Mesodermal cell (in vitro differentiated cells): ENCODE data around the gene KIF26B.
"Not testable (repeated sequence)": the region's sequence is repeated elsewhere in the genome, so short reads cannot be mapped to it uniquely, and the experiment has no call there.

Experiments
- H3K27ac ChIP-seq: 2 replicates; pipeline ENCODE4 v1.7.0; 2013; ENCODE audit warnings: mild to moderate bottlenecking, low read depth, low read length, moderate library complexity; ENCODE audit not compliant: severe bottlenecking
- H3K36me3 ChIP-seq: 2 replicates; pipeline ENCODE4 v1.7.1; 2013; ENCODE audit warnings: mild to moderate bottlenecking, low read length, moderate library complexity; ENCODE audit not compliant: control insufficient read depth, insufficient read depth
- H3K4me1 ChIP-seq: one replicate; pipeline ENCODE4 v1.7.1; 2013; ENCODE audit warnings: mild to moderate bottlenecking, low read length; ENCODE audit not compliant: insufficient read depth, control insufficient read depth, poor library complexity, severe bottlenecking
- H3K4me3 ChIP-seq: 2 replicates; pipeline ENCODE4 v1.7.0; 2013; ENCODE audit warnings: low read length, control low read depth, mild to moderate bottlenecking; ENCODE audit not compliant: insufficient read depth, poor library complexity, severe bottlenecking; ENCODE audit errors: extremely low read depth
- H3K9me3 ChIP-seq: 2 replicates; pipeline ENCODE4 v1.7.1; 2013; ENCODE audit warnings: mild to moderate bottlenecking, low read length, moderate library complexity; ENCODE audit not compliant: control insufficient read depth
- WGBS, 2 experiments: methylation state at CpG; one replicate each; pipeline ENCODE4 v1.1.5; 2013; ENCODE audit warnings: missing lambda C conversion rate in 2 of 2; ENCODE audit not compliant: insufficient coverage in 2 of 2; 5-methylcytosine and 5-hydroxymethylcytosine counted together

The KIF26B gene

DNA sequence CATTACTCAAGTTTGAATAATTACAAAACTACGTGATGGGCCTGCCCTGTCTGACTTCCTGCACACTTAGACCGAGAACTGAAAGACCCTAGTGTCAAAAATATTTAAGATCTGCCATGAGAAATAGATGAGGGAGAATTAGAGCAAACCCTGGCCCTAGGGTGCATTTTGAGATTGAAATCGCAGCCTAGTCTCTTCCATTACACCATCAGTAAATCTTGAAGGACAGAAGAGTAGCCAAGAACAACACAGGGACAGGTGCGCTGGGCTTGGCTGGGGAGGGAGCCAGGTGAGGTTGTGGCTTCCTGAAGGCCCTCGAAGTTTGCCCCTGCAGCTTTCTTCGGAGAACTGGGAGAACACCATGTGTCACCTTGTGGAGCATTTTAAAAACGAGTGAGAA is 36.7 kb upstream of the KIF26B start:
- H3K27ac ChIP-seq = no peak overlapping the region
- no peaks in the 10 kb centered on the region for H3K4me1 ChIP-seq
- H3K9me3 ChIP-seq = no peaks in the 10 kb centered on the region
- 99% methylated on average over 5 to 6 of the region's 7 CpGs for WGBS, 2 experiments
- no peak overlapping the region for H3K4me3 ChIP-seq
- H3K36me3 ChIP-seq = peaks cover 3% of the 10 kb centered on the region

- 80% methylated on average over 1 of the region's 2 CpGs; no CpG with 5 or more reads in 1 of the 2 experiments for WGBS, 2 experiments
- H3K27ac ChIP-seq = no peak overlapping the region
- peaks cover 3% of the 10 kb centered on the region for H3K36me3 ChIP-seq
- H3K9me3 ChIP-seq = no peaks in the 10 kb centered on the region
- no peaks in the 10 kb centered on the region for H3K4me1 ChIP-seq
- no peak overlapping the region for H3K4me3 ChIP-seq
These were observed 36.0 kb upstream of the KIF26B start for GRCh38 chr1:245118806-245119205.

DNA sequence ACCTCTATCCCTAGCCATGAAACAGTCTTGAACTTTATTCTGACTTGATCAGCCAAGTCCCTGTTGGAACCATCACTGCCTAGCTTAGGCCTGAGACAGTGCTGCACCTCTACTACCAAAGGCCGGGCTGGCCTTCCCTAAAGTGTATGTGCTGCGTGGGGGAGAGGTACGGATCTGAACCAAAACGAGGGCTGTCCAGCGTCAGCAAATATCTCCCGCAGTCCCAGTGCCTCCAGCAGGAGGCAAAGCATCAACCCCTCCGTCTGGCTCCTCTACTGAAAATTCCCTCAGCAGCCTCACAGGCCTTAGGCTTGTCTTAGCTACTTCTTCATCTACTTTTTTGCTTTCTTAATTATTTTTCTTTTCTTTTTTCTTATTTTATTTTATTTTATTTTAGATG is 33.3 kb upstream of the KIF26B start:
- Histone ChIP-seq H3K27ac (no peak overlapping the region), H3K4me3 (no peak overlapping the region), H3K9me3 (no peaks in the 10 kb centered on the region), H3K36me3 (peaks cover 3% of the 10 kb centered on the region), H3K4me1 (no peaks in the 10 kb centered on the region)
- WGBS, 2 experiments = 79 to 84% methylated on average over 5 to 6 of the region's 7 CpGs

GRCh38 chr1:245124241-245124640 is 30.5 kb upstream of the KIF26B start:
- no peaks in the 10 kb centered on the region for H3K9me3 ChIP-seq
- H3K4me1 ChIP-seq = no peaks in the 10 kb centered on the region
- 89 to 94% methylated on average over 4 to 5 of the region's 6 CpGs for WGBS, 2 experiments
- no peak overlapping the region for H3K27ac ChIP-seq
- H3K36me3 ChIP-seq = peaks cover 3% of the 10 kb centered on the region
- H3K4me3 ChIP-seq = no peak overlapping the region

GRCh38 chr1:245124644-245125043 is 30.1 kb upstream of the KIF26B start:
- 81 to 85% methylated on average over 11 of the region's 11 CpGs for WGBS, 2 experiments
- Histone ChIP-seq H3K4me1 (no peaks in the 10 kb centered on the region), H3K36me3 (peaks cover 3% of the 10 kb centered on the region), H3K9me3 (no peaks in the 10 kb centered on the region), H3K27ac (no peak overlapping the region), H3K4me3 (no peak overlapping the region)

GRCh38 chr1:245126530-245126929 is 28.3 kb upstream of the KIF26B start:
- Histone ChIP-seq H3K4me3 (no peak overlapping the region), H3K36me3 (peaks cover 3% of the 10 kb centered on the region), H3K27ac (no peak overlapping the region), H3K4me1 (no peaks in the 10 kb centered on the region), H3K9me3 (no peaks in the 10 kb centered on the region)
- 81 to 98% methylated on average over 4 to 5 of the region's 5 CpGs for WGBS, 2 experiments

DNA sequence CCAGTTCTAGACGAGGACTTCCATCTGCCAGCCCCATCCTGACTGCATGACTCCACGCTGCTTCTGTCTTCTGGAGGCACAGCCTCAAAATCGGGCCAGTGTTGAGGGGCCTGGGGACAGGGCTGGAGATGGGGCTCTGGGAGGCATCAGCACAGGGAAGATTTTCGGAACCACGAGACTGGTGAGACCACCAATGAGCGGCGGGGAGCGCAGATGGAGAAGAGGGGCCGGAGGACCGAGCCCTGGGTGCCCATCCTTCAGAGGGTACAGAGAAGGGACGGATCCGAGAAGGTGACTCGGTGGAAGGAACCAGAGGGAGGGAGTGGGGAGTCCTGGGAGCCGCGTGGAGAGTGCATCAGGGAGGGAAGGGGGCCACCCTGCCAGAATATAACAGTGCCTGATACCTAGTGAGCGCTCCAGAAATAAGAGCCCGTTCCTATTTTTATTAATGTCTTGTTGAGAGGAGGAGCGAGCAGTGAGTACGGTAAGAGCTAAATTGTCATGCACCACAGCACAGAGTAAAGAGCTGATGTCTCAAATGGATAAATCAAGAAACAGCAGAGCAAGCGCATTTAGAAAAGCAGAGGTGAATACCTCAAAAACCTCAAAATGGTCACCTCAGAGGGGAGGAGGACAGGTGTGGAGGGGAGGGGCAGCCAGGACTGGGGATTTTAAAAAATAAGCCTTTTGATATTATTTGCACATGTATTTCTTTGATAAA is 26.2 kb upstream of the KIF26B start:
- H3K36me3 ChIP-seq = no peaks in the 10 kb centered on the region
- no peaks in the 10 kb centered on the region for H3K9me3 ChIP-seq
- WGBS, 2 experiments = 88 to 93% methylated on average over 17 to 20 of the region's 20 CpGs
- no peak overlapping the region for H3K27ac ChIP-seq
- no peaks in the 10 kb centered on the region for H3K4me1 ChIP-seq
- H3K4me3 ChIP-seq = no peak overlapping the region

- H3K36me3 ChIP-seq = no peaks in the 10 kb centered on the region
- WGBS, 2 experiments = 82 to 89% methylated on average over 13 to 16 of the region's 19 CpGs
- no peaks in the 10 kb centered on the region for H3K4me1 ChIP-seq
- H3K4me3 ChIP-seq = no peak overlapping the region
- H3K9me3 ChIP-seq = no peaks in the 10 kb centered on the region
- H3K27ac ChIP-seq = no peak overlapping the region
These were observed 25.2 kb upstream of the KIF26B start for GRCh38 chr1:245129319-245130240.

- not testable (repeated sequence) for H3K27ac ChIP-seq
These were observed 24.3 kb upstream of the KIF26B start for GRCh38 chr1:245130281-245131025.

DNA sequence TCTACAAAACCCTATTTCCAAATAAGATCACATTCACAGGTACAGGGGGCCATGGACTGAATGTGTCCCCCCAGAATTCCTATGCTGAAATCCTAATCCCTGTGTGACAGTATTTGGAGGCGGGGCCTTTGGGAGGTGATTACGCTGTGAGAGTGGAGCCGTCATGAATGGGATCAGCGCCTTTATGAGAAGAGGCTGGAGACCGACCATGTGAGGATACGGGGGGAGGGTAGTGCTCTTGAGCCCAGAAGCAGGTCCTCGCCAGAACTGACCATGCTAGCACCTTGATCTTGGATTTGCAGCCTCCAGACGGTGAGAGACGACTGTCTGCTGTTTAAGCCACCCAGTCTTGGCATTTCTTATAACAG is 23.8 kb upstream of the KIF26B start:
- Histone ChIP-seq H3K4me1 (no peaks in the 10 kb centered on the region), H3K9me3 (no peaks in the 10 kb centered on the region), H3K4me3 (no peak overlapping the region), H3K36me3 (no peaks in the 10 kb centered on the region), H3K27ac (no peak overlapping the region)
- WGBS, 2 experiments = 89 to 93% methylated on average over 7 to 9 of the region's 9 CpGs

More at GRCh38 chr1:245130281-245131025, 24.3 kb upstream of the KIF26B start:
- not testable (repeated sequence) for H3K36me3 ChIP-seq, H3K4me1 ChIP-seq, H3K4me3 ChIP-seq, H3K9me3 ChIP-seq
- WGBS, 2 experiments = 82 to 85% methylated on average over 13 to 14 of the region's 16 CpGs
